GM18505 (cell line): ENCODE measurements around the gene CNR2.
"Not testable (repeated sequence)": the region's sequence is repeated elsewhere in the genome, so short reads cannot be mapped to it uniquely, and the experiment has no call there.

Source experiments
- ATAC-seq: cut with Tn5 transposase; IDR thresholded peaks from one replicate; pipeline ENCODE4 v1.9.1; 2021; ENCODE audit not compliant: unreplicated experiment
- POLR2A ChIP-seq: IDR thresholded peaks from 4 replicates; pipeline ENCODE4 v1.6.1; 2011; ENCODE audit warnings: borderline replicate concordance; ENCODE audit not compliant: insufficient read depth, insufficient read length; ENCODE audit errors: extremely low read depth

CNR2 gene

GRCh38 chr1:23913212-23913880, at the start of gene CNR2:
CNR2 (minus strand) TSS chr1:23913362; CDS start chr1:23875617, 37,745 bp downstream.
- no peak for ATAC-seq
- TF ChIP-seq POLR2A: peak; percentile 87

GRCh38 chr1:23960291-23961020, 47.3 kb upstream of the CNR2 start:
- no peak for ATAC-seq
- TF ChIP-seq POLR2A: peak; percentile 20

- peak; percentile 75 for ATAC-seq
- peak; percentile 90 for TF ChIP-seq POLR2A
Measured at GRCh38 chr1:23959461-23960290, 46.5 kb upstream of the CNR2 start, which contains the start of gene PNRC2. PNRC2 (plus strand) TSS chr1:23959828; CDS start chr1:23961458, 1,630 bp downstream.

GRCh38 chr1:23958810-23959460, 45.8 kb upstream of the CNR2 start:
- ATAC-seq: peak; percentile 51
- peak; percentile 79 for TF ChIP-seq POLR2A

GRCh38 chr1:23958040-23958809, 45.1 kb upstream of the CNR2 start:
- not testable (repeated sequence) for ATAC-seq

- ATAC-seq: no peak
- TF ChIP-seq POLR2A: no peak
Measured at GRCh38 chr1:23957096-23957495, 43.9 kb upstream of the CNR2 start.

- ATAC-seq: no peak
- TF ChIP-seq POLR2A: no peak
Measured at GRCh38 chr1:23953020-23953419, 39.9 kb upstream of the CNR2 start.

- TF ChIP-seq POLR2A: no peak
- no peak for ATAC-seq
Measured at GRCh38 chr1:23947366-23947765, 34.2 kb upstream of the CNR2 start.

GRCh38 chr1:23936481-23937176, 23.5 kb upstream of the CNR2 start:
- ATAC-seq: no peak
- TF ChIP-seq POLR2A: no peak

- no peak for ATAC-seq
Measured at GRCh38 chr1:23931491-23931880, 18.3 kb upstream of the CNR2 start.

GRCh38 chr1:23930861-23931490, 17.8 kb upstream of the CNR2 start:
- ATAC-seq: no peak
- no peak for TF ChIP-seq POLR2A

More at GRCh38 chr1:23931491-23931880, 18.3 kb upstream of the CNR2 start:
- TF ChIP-seq POLR2A: no peak
